GM18505 (cell line): ENCODE measurements around the gene TMEM132D.

ENCODE experiments used
- ATAC-seq: cut with Tn5 transposase; IDR thresholded peaks from one replicate; pipeline ENCODE4 v1.9.1; 2021; ENCODE audit not compliant: unreplicated experiment
- POLR2A ChIP-seq: IDR thresholded peaks from 4 replicates; pipeline ENCODE4 v1.6.1; 2011; ENCODE audit warnings: borderline replicate concordance; ENCODE audit not compliant: insufficient read depth, insufficient read length; ENCODE audit errors: extremely low read depth

TMEM132D gene

DNA sequence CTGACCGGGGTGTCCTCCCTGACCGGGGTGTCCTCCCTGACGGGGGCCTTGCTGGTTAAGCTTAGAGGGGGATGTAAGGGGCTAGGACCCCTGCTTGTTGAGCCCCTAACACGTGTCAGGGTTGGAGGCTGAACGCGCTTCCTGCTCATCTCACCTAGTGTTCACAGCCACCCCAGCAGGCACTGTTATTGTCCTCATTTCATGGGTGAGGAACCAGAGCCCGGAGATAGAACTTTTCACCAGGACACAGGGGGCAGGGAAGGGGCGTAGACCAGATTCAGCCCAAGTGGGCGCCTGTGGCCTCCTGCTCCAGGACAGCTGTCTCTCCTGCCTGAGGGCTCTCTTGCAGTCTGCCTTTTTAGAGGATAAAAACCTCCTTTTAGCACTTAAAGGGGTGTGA lies 814.2 kb downstream of the TMEM132D start:
- ATAC-seq: no peak
- TF ChIP-seq POLR2A: no peak

DNA sequence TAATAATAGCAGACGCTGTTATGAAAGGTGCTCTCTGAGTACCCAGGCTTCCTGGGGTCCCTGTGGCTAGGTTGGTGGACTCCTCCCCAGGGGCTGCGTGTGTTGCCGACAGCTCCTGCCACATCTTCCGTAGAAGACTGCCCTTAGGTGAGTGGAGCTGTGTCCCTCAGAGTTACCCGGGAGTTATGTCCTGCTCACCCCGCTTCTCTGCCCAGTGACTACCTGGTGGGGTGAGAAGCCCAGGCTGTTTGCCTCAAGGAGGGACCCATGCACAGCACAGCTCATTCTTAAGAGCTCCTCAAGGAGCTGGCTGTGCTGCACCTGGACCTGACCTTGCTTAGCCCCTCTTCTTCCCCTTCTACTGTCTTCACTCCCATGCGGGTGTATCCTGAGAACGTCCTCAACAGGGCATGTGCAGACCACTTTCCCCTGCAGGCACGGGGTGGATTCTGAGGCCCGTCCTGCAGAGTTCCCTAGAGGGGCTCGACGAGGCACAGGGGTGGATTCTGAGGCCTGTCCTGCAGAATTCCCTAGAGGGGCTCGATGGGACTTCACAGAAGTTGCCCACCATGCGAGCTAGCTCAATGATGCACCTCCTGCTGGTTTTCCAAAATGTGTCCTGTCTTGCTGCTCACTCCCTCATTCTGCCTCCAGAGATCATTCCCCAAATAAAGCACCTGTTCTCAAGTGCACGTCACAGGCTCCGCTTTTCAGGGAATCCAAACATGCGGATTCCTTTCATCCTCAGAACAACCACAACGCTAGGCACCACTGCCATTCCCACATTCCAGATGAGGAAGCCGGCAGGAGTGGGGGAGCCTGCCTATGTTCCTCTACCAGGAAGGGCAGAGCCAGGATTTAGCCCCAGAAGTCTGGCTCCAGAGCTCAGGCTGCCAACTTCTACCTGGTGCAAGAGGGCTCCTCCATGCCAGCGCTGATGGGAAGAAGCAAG lies 818.7 kb downstream of the TMEM132D start:
- TF ChIP-seq POLR2A: no peak
- ATAC-seq: no peak

DNA sequence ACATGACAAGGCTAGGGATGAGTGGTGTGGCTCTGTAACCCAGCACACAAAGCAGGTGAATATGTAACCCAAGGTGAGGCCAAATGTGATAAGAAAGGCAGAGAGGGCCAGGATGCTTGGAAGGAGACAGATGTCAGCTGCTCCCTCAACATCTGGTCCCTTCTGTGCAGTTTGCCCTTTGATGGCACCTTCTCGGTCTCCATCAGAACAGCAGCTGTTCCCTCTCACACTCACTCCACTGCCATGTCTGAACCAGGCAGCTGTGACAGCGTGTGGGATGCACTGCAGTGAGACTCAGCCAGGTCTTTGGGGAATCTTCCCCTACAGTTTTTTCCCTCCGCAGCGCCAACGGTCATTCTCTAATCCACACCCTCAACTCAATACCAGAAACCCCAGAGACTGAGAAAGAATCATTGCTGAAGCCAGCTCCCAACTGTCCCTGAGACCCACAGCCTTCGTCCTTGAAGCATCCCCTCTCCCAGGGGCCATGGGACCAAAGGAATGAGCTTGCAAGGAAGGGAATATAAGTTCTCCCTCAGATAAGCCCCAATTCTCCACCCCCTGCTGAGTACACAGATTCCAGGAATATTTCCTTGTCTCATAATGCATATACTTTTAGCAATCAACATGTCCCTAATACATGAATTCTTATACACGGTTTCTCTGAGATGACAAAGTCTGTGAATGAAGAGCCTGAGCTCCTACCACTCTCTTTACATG lies 820.5 kb downstream of the TMEM132D start:
- no peak for ATAC-seq
- TF ChIP-seq POLR2A: no peak

DNA sequence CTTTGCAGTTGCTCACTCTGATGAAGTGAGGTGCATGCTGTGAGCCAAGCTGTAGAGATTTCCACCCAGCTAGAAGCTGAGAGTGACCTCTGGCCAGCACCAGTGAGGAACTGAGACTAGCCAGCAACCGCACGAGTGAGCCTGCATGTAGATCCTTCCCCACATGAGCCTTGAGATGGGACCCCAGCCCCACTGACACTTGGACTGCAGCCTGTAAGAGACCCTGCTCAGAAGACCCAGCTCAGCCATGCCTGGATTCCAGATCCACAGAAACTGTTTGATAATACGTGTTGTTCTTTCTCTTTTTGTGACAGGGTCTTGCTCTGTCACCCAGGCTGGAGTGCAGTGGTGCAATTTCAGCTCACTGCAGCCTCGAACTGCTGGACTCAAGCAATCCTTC lies 821.4 kb downstream of the TMEM132D start:
- no peak for TF ChIP-seq POLR2A
- ATAC-seq: no peak

DNA sequence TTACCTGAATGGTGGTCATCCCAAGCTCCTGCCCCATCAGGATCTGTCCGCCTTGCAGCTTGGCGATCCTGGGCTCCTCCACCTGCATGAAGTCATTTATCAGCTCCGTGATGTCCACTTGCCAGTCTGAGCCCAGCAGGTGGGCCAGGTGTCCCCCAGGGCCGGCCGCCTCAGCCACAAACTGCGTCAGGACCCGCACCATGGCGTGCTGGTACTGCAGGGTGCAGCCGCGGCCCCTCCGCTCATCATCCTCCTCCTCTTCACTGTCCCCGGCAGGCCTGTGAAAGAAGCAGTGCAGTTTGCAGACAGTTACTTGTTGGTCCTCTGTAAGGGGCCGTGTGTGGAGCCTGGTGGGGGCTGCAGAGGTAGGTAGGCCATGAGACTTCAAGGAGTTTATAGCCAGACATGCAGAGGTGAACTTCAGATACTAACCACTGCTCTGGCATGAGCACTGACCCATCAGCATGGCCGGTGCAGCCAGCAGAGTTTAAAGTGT lies 822.0 kb downstream of the TMEM132D start:
- no peak for TF ChIP-seq POLR2A
- ATAC-seq: no peak

DNA sequence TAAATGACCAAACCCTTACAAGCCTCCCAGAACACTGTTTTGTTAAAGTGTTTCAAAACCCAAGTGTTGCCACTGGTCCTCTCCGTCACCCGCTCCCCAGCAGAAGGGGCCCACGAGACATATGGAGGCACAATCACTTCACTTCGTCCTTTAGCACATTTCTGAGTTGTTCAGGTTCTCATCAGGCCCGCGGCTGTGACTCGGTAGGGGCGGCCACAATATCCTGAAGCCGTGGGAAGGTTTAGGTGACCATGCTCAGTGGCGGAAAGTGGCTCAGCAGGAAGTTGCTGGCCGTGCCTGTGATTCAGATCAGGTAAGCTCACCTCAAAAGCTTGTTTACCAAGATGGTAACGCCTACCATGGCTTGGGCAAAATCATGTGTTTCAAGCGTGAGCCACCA lies 823.0 kb downstream of the TMEM132D start:
- no peak for ATAC-seq
- no peak for TF ChIP-seq POLR2A

DNA sequence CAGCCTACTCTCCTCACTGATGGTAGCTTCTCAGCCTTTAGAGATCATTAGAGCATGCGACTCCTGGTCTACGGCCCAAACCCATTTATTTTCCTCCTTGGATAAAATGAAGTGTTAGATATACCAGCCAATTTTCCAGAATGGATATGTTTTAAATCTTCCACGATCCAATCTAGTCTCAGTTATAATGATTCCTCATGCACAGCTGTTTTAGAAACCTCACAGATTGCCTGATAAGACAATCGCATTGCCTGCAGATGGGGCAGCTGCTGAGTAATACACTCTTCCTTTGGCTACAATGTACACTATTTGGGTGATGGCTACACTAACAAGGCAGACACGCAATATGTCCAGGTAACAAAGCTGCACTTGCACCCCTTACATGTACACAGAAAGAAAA lies 823.4 kb downstream of the TMEM132D start:
- no peak for TF ChIP-seq POLR2A

DNA sequence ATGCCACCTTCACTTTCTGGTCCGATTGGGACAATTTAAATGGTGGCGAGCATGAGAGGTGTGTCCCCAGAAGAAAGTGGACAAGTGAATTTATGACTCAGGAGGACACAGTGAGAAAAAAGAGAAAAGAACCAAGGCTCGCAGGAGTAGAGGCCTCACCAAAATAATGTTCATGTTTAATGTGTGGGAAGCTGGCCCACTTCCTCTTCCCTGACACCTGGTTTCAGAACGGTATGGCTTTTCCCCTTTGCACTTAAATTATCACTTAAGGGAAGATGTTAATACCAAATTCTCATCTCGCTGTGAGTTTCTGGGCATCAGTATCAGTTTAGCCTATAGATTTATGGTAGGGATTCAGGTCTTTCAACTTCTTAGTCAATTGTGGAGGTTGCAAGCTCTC lies 824.1 kb downstream of the TMEM132D start:
- no peak for ATAC-seq
- no peak for TF ChIP-seq POLR2A

More for the DNA sequence above, 823.4 kb downstream of the TMEM132D start:
- no peak for ATAC-seq

DNA sequence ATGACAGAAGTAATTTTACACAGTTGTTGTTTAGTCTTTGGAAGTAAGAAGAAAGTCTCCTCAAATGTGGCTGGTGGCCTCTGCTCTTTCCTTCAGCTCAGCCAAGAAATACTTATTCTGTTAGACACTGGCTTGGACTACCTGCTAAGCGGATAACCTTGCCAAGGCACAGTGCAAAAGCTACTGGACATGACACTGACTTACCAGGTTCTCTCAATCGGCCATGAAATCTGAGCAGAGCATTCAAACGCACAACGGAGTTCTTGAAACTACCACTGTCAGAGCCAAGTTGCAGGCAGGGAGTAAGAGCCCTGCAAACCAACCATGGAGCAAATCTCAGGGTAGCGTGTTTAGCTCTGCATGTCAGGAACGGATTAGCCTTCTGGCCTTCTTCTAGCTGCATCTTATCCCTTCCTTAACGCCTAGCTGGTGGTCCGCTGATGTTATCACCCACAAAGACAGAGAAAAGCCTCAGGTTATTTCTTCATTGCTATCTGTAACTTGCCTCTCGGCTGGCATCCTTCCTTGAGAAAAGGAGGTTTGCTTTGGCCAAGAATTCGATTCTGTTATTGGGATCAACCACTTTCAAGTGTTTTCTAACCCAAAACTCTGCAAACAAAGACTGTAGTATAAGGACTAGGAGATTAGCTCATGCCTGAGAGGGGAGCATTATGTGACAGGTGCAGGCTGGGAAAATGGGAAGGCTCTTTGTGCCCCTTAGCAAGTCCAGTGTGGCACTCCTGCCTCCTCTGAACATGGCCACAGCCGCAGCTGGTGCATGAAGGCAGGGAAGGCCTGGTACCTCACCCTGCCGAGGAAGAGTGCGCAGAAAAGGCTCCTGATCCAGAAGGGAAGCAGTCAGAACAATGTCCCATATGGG lies 827.1 kb downstream of the TMEM132D start:
- no peak for TF ChIP-seq POLR2A
- no peak for ATAC-seq

DNA sequence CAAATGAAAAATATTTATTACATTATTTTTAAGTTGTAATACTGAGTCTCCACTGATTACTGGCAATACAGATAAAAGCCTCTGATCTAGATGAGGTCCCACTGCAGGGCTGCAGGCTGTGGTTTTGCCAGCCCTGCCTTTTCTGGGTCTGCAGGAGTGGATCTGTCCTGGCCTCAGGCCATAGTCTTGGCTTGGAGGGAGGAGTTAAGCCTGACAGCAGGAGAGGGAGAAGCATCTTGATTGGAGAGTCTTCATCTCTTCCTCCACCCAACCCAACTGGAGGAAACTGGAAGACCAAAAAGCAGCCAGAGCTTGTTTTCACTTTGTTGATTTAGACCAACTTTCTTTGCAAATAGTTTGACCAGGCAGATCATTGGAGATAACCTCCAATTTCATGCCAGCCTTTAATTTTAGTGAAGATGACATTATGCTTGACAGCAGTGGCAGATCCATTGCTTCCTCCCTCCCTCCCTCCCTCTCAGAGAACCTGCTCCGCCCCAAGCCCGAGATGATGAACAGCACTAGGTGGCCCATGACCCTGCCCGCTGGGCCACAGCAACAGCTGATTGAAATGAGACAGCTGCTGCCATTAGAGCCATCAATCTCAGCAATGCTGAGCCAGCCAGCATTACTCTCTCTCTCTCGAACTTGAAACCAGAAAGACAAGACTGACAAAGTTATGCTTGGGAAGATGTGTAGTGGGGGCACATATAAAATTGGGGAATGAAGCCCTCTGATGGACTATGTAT lies 828.2 kb downstream of the TMEM132D start:
- TF ChIP-seq POLR2A: no peak
- ATAC-seq: no peak

DNA sequence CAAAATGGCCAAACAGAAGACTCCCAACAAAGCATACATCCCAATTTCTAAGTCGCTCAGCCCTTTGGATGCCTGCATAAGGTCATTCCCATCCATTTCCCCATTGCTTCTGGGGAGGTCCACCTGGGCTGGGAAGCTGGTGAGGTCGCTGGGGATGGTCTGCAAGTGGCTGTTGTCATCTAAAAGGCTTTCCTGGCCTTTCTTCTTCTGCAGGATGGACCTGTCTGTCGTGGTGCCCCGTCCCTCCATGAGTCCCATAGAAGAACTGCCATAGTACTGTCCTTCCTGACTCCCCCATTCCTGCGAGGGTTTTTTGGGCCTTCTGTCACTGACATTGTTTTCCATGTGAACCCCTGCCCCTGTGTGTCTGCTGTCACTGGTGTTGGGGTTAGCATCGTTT lies 829.4 kb downstream of the TMEM132D start:
- no peak for TF ChIP-seq POLR2A
- ATAC-seq: no peak
